ENCODE data around the gene WSB2. TPM values are rescaled to one million over a fixed set of nuclear protein-coding genes. Genes with fewer than 3 reads are reported as not detected.

WSB2 gene
- total RNA-seq, 1 experiment from 2014 or later = 203 TPM

DNA sequence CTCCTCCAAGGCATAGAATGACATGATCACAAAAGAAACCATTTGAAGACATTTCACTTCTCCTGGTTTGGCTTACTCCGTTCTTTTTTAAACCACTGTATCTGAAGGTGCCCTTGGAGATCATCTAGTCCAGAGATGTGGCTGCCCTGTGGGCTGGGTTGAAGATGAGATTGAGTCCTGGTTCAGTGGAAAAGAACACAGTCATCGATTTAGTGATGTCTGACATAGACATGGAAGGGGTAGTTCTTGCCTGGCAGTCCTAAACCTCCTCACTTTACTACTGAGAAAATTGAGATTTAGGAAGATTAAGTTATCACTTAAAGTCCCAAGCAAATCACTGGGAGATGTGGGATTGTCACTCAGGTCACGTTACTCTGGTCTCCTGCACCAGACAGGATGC, 40.1 kb upstream of the WSB2 start:
- Histone ChIP-seq H4K20me1 (ENCODE audit: low read length) (no peaks in the 10 kb centered on the region), H3F3A (ENCODE audit: low read length, unreplicated experiment) (peaks cover 2% of the 10 kb centered on the region), H3K4me3 (ENCODE audit: low read length) (no peak overlapping the region), H3K4me2 (ENCODE audit: low read length) (no peak overlapping the region), H3K27ac (ENCODE audit: low read length) (no peak overlapping the region), H3K9me2 (replicated peaks; ENCODE audit: low read length) (no peaks in the 10 kb centered on the region), H2AFZ (ENCODE audit: low read length) (no peak overlapping the region), H3K9ac (ENCODE audit: low read length) (no peak overlapping the region), H3K36me3 (ENCODE audit: low read depth, low read length) (no peaks in the 10 kb centered on the region), H3K79me2 (ENCODE audit: low read length) (peaks cover 29% of the 10 kb centered on the region; the same call in 1 of the 2 replicates), H3K27me3 (ENCODE audit: low read length) (no peaks in the 10 kb centered on the region), H3K4me1 (ENCODE audit: insufficient read depth, low read length) (peaks cover 21% of the 10 kb centered on the region), H3K9me3 (ENCODE audit: low read length) (no peaks in the 10 kb centered on the region)
- ChIA-PET POLR2A (ENCODE audit: unreplicated experiment) (no interaction called here), CTCF (no interaction called here)
- TF ChIP-seq, protein P1, sequence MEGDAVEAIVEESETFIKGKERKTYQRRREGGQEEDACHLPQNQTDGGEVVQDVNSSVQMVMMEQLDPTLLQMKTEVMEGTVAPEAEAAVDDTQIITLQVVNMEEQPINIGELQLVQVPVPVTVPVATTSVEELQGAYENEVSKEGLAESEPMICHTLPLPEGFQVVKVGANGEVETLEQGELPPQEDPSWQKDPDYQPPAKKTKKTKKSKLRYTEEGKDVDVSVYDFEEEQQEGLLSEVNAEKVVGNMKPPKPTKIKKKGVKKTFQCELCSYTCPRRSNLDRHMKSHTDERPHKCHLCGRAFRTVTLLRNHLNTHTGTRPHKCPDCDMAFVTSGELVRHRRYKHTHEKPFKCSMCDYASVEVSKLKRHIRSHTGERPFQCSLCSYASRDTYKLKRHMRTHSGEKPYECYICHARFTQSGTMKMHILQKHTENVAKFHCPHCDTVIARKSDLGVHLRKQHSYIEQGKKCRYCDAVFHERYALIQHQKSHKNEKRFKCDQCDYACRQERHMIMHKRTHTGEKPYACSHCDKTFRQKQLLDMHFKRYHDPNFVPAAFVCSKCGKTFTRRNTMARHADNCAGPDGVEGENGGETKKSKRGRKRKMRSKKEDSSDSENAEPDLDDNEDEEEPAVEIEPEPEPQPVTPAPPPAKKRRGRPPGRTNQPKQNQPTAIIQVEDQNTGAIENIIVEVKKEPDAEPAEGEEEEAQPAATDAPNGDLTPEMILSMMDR (conservative IDR thresholded peaks at IDR 0.05; ENCODE audit: low read depth, low read length) = no peak
- no peak for TF ChIP-seq EZH2 (IDR thresholded peaks at IDR 0.05; ENCODE audit: low read length, unreplicated experiment)
- TF ChIP-seq EZH2phosphoT487 (IDR thresholded peaks at IDR 0.05; ENCODE audit: borderline replicate concordance, low read length) = no peak
- DNase-seq = no peak
- BruUV-seq (replicated peaks) = no TSS peak
- ATAC-seq = no peak
- intact Hi-C loops (cut with micrococcal nuclease) = no loop called here

- peaks cover 21% of the 10 kb centered on the region for H3K4me1 ChIP-seq (ENCODE audit: insufficient read depth, low read length)
- DNase-seq (no peak), ATAC-seq (no peak)
- intact Hi-C loops (cut with micrococcal nuclease) = no loop called here
- H3K27me3 ChIP-seq (ENCODE audit: low read length) = no peaks in the 10 kb centered on the region
- no peak overlapping the region for H3K4me3 ChIP-seq (ENCODE audit: low read length)
- no peak overlapping the region for H3K27ac ChIP-seq (ENCODE audit: low read length)
- H3K79me2 ChIP-seq (ENCODE audit: low read length) = peaks cover 29% of the 10 kb centered on the region; the same call in 1 of the 2 replicates
- BruUV-seq (replicated peaks) = no TSS peak
- no peaks in the 10 kb centered on the region for H3K9me3 ChIP-seq (ENCODE audit: low read length)
- no peaks in the 10 kb centered on the region for H3K36me3 ChIP-seq (ENCODE audit: low read depth, low read length)
- no peaks in the 10 kb centered on the region for H4K20me1 ChIP-seq (ENCODE audit: low read length)
- no peaks in the 10 kb centered on the region for H3K9me2 ChIP-seq (replicated peaks; ENCODE audit: low read length)
- TF ChIP-seq EZH2phosphoT487 (IDR thresholded peaks at IDR 0.05; ENCODE audit: borderline replicate concordance, low read length) (no peak), EZH2 (IDR thresholded peaks at IDR 0.05; ENCODE audit: low read length, unreplicated experiment) (no peak)
- TF ChIP-seq, protein P1 (conservative IDR thresholded peaks at IDR 0.05; ENCODE audit: low read depth, low read length) = no peak
- no peak overlapping the region for H3K4me2 ChIP-seq (ENCODE audit: low read length)
- ChIA-PET POLR2A (ENCODE audit: unreplicated experiment) (no interaction called here), CTCF (no interaction called here)
- H2AFZ ChIP-seq (ENCODE audit: low read length) = no peak overlapping the region
- H3F3A ChIP-seq (ENCODE audit: low read length, unreplicated experiment) = peaks cover 2% of the 10 kb centered on the region
- no peak overlapping the region for H3K9ac ChIP-seq (ENCODE audit: low read length)
Observed at GRCh38 chr12:118098911-118099671, 38.1 kb upstream of the WSB2 start.

DNA sequence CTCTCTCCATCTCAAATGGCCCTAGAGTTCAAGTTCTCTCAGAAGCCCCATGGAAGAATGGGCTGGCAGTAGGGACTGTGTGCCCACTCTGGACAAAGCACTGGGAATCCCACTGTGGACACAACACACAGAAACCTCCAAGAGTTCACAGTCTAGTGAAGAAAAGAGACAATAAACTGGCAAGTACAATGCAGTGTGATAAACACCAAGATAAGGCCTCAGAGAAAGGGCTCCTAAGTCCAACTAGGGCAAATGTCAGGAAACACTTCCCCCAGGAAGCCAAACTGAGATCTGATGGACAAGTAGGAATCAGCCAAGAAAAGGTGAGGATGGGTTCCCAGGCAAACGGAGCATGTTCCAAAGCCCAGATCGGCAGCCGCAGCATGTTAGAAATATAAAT, 37.4 kb upstream of the WSB2 start:
- peaks cover 26% of the 10 kb centered on the region; the same call in 1 of the 2 replicates for H3K79me2 ChIP-seq (ENCODE audit: low read length)
- ChIA-PET POLR2A (ENCODE audit: unreplicated experiment) (no interaction called here), CTCF (no interaction called here)
- intact Hi-C loops (cut with micrococcal nuclease) = no loop called here
- H2AFZ ChIP-seq (ENCODE audit: low read length) = no peak overlapping the region
- H3K4me2 ChIP-seq (ENCODE audit: low read length) = no peak overlapping the region
- no peak for ATAC-seq
- TF ChIP-seq EZH2 (IDR thresholded peaks at IDR 0.05; ENCODE audit: low read length, unreplicated experiment) = no peak
- TF ChIP-seq, protein P1 (conservative IDR thresholded peaks at IDR 0.05; ENCODE audit: low read depth, low read length) = no peak
- TF ChIP-seq EZH2phosphoT487 (IDR thresholded peaks at IDR 0.05; ENCODE audit: borderline replicate concordance, low read length) = no peak
- no peak overlapping the region for H3K9ac ChIP-seq (ENCODE audit: low read length)
- no peak overlapping the region for H3K27ac ChIP-seq (ENCODE audit: low read length)
- H3K4me3 ChIP-seq (ENCODE audit: low read length) = no peak overlapping the region
- H3K9me2 ChIP-seq (replicated peaks; ENCODE audit: low read length) = no peaks in the 10 kb centered on the region
- no peaks in the 10 kb centered on the region for H3K9me3 ChIP-seq (ENCODE audit: low read length)
- H4K20me1 ChIP-seq (ENCODE audit: low read length) = no peaks in the 10 kb centered on the region
- no peaks in the 10 kb centered on the region for H3K36me3 ChIP-seq (ENCODE audit: low read depth, low read length)
- peaks cover 21% of the 10 kb centered on the region for H3K4me1 ChIP-seq (ENCODE audit: insufficient read depth, low read length)
- H3F3A ChIP-seq (ENCODE audit: low read length, unreplicated experiment) = peaks cover 2% of the 10 kb centered on the region
- DNase-seq = no peak
- BruUV-seq (replicated peaks) = no TSS peak
- no peaks in the 10 kb centered on the region for H3K27me3 ChIP-seq (ENCODE audit: low read length)

Data from PC-3 (cell line).